ENCODE data around the gene MRTFA. TPM values are rescaled to one million over a fixed set of nuclear protein-coding genes. Genes with fewer than 3 reads are reported as not detected.
A peak's percentile ranks its signal among the peaks of the same experiment; 100 is the strongest.

The MRTFA gene
- total RNA-seq, 1 experiment from 2014 or later, result 52.7 TPM

DNA sequence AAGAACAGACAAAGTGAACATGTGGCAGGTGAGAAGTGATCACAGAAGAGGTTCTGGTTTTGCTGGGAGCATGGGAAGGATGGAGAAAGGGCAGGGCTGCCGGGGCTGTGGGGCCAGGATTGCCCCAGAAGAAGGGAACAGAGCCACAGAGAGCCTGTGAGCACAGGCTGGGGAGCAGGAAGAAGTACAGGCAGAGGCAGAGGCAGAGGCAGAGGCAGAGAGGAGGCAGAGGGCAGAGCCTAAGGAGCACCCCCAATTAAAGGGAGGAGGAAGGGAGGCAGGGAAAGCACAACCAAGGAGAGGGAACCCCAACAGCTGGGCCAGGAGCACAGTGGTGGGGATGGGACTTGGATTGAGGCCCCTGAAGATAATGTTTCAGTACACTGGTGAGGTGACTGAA is 214.6 kb downstream of the MRTFA start:
- TF ChIP-seq, protein P1, sequence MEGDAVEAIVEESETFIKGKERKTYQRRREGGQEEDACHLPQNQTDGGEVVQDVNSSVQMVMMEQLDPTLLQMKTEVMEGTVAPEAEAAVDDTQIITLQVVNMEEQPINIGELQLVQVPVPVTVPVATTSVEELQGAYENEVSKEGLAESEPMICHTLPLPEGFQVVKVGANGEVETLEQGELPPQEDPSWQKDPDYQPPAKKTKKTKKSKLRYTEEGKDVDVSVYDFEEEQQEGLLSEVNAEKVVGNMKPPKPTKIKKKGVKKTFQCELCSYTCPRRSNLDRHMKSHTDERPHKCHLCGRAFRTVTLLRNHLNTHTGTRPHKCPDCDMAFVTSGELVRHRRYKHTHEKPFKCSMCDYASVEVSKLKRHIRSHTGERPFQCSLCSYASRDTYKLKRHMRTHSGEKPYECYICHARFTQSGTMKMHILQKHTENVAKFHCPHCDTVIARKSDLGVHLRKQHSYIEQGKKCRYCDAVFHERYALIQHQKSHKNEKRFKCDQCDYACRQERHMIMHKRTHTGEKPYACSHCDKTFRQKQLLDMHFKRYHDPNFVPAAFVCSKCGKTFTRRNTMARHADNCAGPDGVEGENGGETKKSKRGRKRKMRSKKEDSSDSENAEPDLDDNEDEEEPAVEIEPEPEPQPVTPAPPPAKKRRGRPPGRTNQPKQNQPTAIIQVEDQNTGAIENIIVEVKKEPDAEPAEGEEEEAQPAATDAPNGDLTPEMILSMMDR (IDR thresholded peaks at IDR 0.05; ENCODE audit: unreplicated experiment), result no peak
- no TSS peak for BruUV-seq (replicated peaks)

DNA sequence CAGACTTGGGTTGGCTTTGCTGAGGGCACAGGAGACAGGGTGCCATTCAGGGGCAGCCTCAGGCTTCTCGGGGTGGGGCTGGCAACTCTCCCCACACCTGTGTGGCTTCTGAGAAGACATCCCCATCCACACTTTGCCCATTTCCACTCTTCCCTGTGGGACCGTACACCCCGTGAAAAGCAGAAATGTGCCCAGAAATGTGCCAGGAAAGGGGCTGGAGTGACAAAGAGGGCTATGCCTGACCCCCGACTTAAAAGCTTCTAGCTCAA is 215.5 kb downstream of the MRTFA start:
- CTCF ChIA-PET, result interaction anchor here (0.7 to 0.8 kb wide), 2 partner anchors 16 to 26 kb away, joined by 3 to 4 read pairs; no protein-coding TSS in a partner anchor
- no TSS peak for BruUV-seq (replicated peaks)
- Mint-ChIP-seq H3K27me3 (ENCODE audit: insufficient read depth, unreplicated experiment) (no peaks in the 10 kb centered on the region), H3K4me1 (ENCODE audit: insufficient read depth, unreplicated experiment) (peaks cover 11% of the 10 kb centered on the region), H3K36me3 (ENCODE audit: insufficient read depth, unreplicated experiment) (peaks cover 64% of the 10 kb centered on the region), H3K4me3 (ENCODE audit: unreplicated experiment) (no peak overlapping the region), H3K9me3 (ENCODE audit: unreplicated experiment) (no peaks in the 10 kb centered on the region), H3K27ac (ENCODE audit: low read depth, unreplicated experiment) (no peak overlapping the region)
- intact Hi-C loops (cut with micrococcal nuclease), result no loop called here
- DNase-seq (ENCODE audit: unreplicated experiment), result no peak
- TF ChIP-seq, protein P1 (IDR thresholded peaks at IDR 0.05; ENCODE audit: unreplicated experiment), result no peak
- POLR2A ChIA-PET, result interaction anchor here (1.4 kb wide), 1 partner anchor 9 kb away, joined by 3 read pairs; no protein-coding TSS in a partner anchor

More for the DNA sequence above, 214.6 kb downstream of the MRTFA start:
- ChIA-PET POLR2A (no interaction called here), CTCF (no interaction called here)
- Mint-ChIP-seq H3K27me3 (ENCODE audit: insufficient read depth, unreplicated experiment) (no peaks in the 10 kb centered on the region), H3K4me1 (ENCODE audit: insufficient read depth, unreplicated experiment) (peaks cover 5% of the 10 kb centered on the region), H3K36me3 (ENCODE audit: insufficient read depth, unreplicated experiment) (peaks cover 64% of the 10 kb centered on the region), H3K9me3 (ENCODE audit: unreplicated experiment) (no peaks in the 10 kb centered on the region), H3K27ac (ENCODE audit: low read depth, unreplicated experiment) (peak overlapping the region; percentile 37), H3K4me3 (ENCODE audit: unreplicated experiment) (no peak overlapping the region)
- intact Hi-C loops (cut with micrococcal nuclease), result no loop called here
- DNase-seq (ENCODE audit: unreplicated experiment), result no peak

DNA sequence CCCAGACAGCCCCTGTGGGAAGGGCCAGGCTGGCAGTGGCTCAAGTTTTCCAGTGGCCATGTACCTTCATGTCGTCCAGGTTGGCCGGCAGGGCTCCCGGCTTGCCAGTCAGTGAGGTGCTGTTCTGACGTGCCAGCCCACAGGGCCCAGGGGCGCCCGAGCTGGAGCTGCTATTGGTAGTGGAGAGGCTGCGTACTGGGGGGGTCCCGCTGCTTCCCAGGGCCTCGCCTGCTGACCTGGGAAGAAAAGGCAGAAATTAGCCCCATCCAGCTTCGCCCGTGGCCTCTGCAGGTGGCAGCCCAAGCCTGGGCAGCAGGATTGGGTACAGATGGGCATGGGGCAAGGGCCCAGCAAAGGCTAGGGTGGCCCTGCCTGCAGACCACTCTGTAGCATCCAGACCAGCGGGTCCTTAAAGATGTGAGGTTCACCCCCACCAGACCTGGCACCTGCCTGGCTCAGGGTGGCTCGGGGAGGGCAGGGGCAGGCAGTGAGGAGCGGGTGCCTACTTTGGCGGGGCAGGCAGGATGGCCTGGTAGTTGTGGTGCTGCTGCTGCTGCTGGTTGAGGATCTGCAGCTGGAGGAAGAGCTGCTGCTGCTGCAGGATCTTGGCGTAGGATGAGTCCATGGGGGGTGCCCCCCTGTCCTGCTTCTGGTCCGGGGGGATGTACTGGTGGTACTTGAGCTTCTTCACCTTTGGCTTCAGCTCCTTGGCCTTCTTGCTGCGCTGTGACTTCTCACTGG is 216.0 kb downstream of the MRTFA start:
- no peak overlapping the region for H3K4me3 Mint-ChIP-seq (ENCODE audit: unreplicated experiment)
- H3K4me1 Mint-ChIP-seq (ENCODE audit: insufficient read depth, unreplicated experiment), result peaks cover 15% of the 10 kb centered on the region
- no peak overlapping the region for H3K27ac Mint-ChIP-seq (ENCODE audit: low read depth, unreplicated experiment)
- ChIA-PET CTCF (interaction anchor here (0.5 to 0.6 kb wide), 3 partner anchors 19 to 297 kb away, joined by 4 to 7 read pairs (median 4); no protein-coding TSS in a partner anchor), POLR2A (interaction anchor here (1.0 to 1.4 kb wide), 2 partner anchors 9 to 14 kb away, joined by 3 to 4 read pairs; no protein-coding TSS in a partner anchor)
- no TSS peak for BruUV-seq (replicated peaks)
- no peaks in the 10 kb centered on the region for H3K9me3 Mint-ChIP-seq (ENCODE audit: unreplicated experiment)
- intact Hi-C loops (cut with micrococcal nuclease), result no loop called here
- TF ChIP-seq, protein P1 (IDR thresholded peaks at IDR 0.05; ENCODE audit: unreplicated experiment), result no peak
- peaks cover 66% of the 10 kb centered on the region for H3K36me3 Mint-ChIP-seq (ENCODE audit: insufficient read depth, unreplicated experiment)
- DNase-seq (ENCODE audit: unreplicated experiment), result no peak
- no peaks in the 10 kb centered on the region for H3K27me3 Mint-ChIP-seq (ENCODE audit: insufficient read depth, unreplicated experiment)

DNA sequence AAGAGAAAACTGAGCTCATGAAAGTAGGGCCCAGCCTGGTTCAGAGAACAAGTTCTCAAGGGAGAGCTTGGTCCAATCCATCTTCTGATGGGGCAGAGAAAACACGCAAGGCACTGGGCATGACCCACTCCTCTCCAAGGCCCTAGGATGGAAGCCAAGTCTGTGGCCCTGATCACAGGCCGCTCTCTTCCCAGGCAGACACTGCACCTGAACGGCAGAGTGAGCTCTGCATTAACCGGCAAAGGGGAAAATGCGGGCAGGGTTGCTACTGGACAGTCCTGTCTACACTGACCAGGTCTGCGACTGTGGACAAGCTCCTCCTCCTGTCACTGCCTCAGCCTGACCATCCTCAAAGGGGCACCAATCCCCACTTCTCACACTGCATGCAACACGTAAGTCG is 216.8 kb downstream of the MRTFA start:
- CTCF ChIA-PET, result interaction anchor here (0.5 to 0.7 kb wide), 3 partner anchors 19 to 230 kb away, joined by 3 to 7 read pairs (median 6); no protein-coding TSS in a partner anchor
- BruUV-seq (replicated peaks), result no TSS peak

More for the DNA sequence above, 216.8 kb downstream of the MRTFA start:
- TF ChIP-seq, protein P1 (IDR thresholded peaks at IDR 0.05; ENCODE audit: unreplicated experiment), result no peak
- no peaks in the 10 kb centered on the region for H3K27me3 Mint-ChIP-seq (ENCODE audit: insufficient read depth, unreplicated experiment)
- no peak overlapping the region for H3K4me3 Mint-ChIP-seq (ENCODE audit: unreplicated experiment)
- no peaks in the 10 kb centered on the region for H3K9me3 Mint-ChIP-seq (ENCODE audit: unreplicated experiment)
- DNase-seq (ENCODE audit: unreplicated experiment), result no peak
- intact Hi-C loops (cut with micrococcal nuclease), result no loop called here
- H3K27ac Mint-ChIP-seq (ENCODE audit: low read depth, unreplicated experiment), result no peak overlapping the region
- peaks cover 23% of the 10 kb centered on the region for H3K4me1 Mint-ChIP-seq (ENCODE audit: insufficient read depth, unreplicated experiment)
- H3K36me3 Mint-ChIP-seq (ENCODE audit: insufficient read depth, unreplicated experiment), result peaks cover 69% of the 10 kb centered on the region
- POLR2A ChIA-PET, result interaction anchor here (1.0 to 1.2 kb wide), 2 partner anchors 13 kb away, joined by 4 to 7 read pairs; no protein-coding TSS in a partner anchor
